SU-DHL-6 (cell line): Measurements from ENCODE around the gene SGCE.

ENCODE experiments used
- H2AFZ ChIP-seq: fragments of 200-600 bp; sonication (generic); 2 replicates; pipeline ENCODE4 v1.6.1; 2014; ENCODE audit warnings: low read depth, mild to moderate bottlenecking, moderate library complexity, mixed read lengths, antibody characterized with exemption, low read length; ENCODE audit not compliant: severe bottlenecking
- H3F3A ChIP-seq: fragments of 200-600 bp; shearing (Covaris generic); 2 replicates; pipeline ENCODE4 v1.6.0; 2016; ENCODE audit warnings: antibody characterized with exemption, mild to moderate bottlenecking; ENCODE audit not compliant: insufficient read depth
- H3K27ac ChIP-seq: fragments of 200-600 bp; sonication (generic); 2 replicates; pipeline ENCODE4 v1.5.1; 2016; ENCODE audit warnings: low read depth, mild to moderate bottlenecking, low read length, moderate library complexity, mixed read lengths
- H3K27me3 ChIP-seq: fragments of 200-600 bp; sonication (generic), shearing (Covaris generic); 2 replicates; pipeline ENCODE4 v1.6.0; 2014; ENCODE audit warnings: mild to moderate bottlenecking, low read length
- H3K36me3 ChIP-seq: fragments of 200-600 bp; sonication (generic); 2 replicates; pipeline ENCODE4 v1.6.1; 2014; ENCODE audit warnings: mild to moderate bottlenecking, low read length, mixed read lengths
- H3K4me2 ChIP-seq: fragments of 300-600, 200-600 bp; shearing (Covaris generic), sonication (generic); 2 replicates; pipeline ENCODE4 v1.6.0; 2014; ENCODE audit warnings: low read length, low read depth, mild to moderate bottlenecking; ENCODE audit not compliant: poor library complexity, severe bottlenecking
- H3K4me3 ChIP-seq: fragments of 200-600 bp; sonication (generic); 2 replicates; pipeline ENCODE4 v1.5.1; 2014; ENCODE audit warnings: antibody characterized with exemption, low read length, mild to moderate bottlenecking, mixed read lengths; ENCODE audit not compliant: insufficient read depth, poor library complexity, severe bottlenecking
- H3K79me2 ChIP-seq: fragments of 200-600 bp; sonication (generic); 2 replicates; pipeline ENCODE4 v1.6.1; 2014; ENCODE audit warnings: mild to moderate bottlenecking, low read length, moderate library complexity; ENCODE audit not compliant: insufficient read depth
- H3K9ac ChIP-seq: fragments of 200-600 bp; sonication (generic); 2 replicates; pipeline ENCODE4 v1.7.0; 2014; ENCODE audit warnings: mild to moderate bottlenecking, low read length
- H3K9me2 ChIP-seq: fragments of 200-600 bp; sonication (generic); replicated peaks from 2 replicates; pipeline ENCODE4 v1.6.1; 2014; ENCODE audit warnings: low read length; ENCODE audit not compliant: insufficient read depth
- H3K9me3 ChIP-seq: fragments of 200-600 bp; sonication (generic); 2 replicates; pipeline ENCODE4 v1.6.1; 2014; ENCODE audit warnings: low read length, mixed read lengths; ENCODE audit not compliant: insufficient read depth
- H4K20me1 ChIP-seq: fragments of 200-600 bp; sonication (generic); 2 replicates; pipeline ENCODE4 v1.6.1; 2014; ENCODE audit warnings: low read depth, mild to moderate bottlenecking, antibody characterized with exemption, low read length, moderate library complexity, mixed read lengths
- CTCF ChIP-seq: fragments of 200-600 bp; sonication (generic); IDR thresholded peaks from one replicate; pipeline ENCODE4 v1.5.1; 2017; ENCODE audit warnings: antibody characterized with exemption, mild to moderate bottlenecking, low read length, moderate library complexity; ENCODE audit not compliant: insufficient read depth, poor library complexity, severe bottlenecking
- EZH2phosphoT487 ChIP-seq: fragments of 200-600 bp; sonication (generic), shearing (Covaris generic); conservative IDR thresholded peaks from 2 replicates; pipeline ENCODE4 v1.6.1; 2018; ENCODE audit warnings: mild to moderate bottlenecking, antibody characterized with exemption, low read length, moderate library complexity, mixed read lengths

The SGCE gene

DNA sequence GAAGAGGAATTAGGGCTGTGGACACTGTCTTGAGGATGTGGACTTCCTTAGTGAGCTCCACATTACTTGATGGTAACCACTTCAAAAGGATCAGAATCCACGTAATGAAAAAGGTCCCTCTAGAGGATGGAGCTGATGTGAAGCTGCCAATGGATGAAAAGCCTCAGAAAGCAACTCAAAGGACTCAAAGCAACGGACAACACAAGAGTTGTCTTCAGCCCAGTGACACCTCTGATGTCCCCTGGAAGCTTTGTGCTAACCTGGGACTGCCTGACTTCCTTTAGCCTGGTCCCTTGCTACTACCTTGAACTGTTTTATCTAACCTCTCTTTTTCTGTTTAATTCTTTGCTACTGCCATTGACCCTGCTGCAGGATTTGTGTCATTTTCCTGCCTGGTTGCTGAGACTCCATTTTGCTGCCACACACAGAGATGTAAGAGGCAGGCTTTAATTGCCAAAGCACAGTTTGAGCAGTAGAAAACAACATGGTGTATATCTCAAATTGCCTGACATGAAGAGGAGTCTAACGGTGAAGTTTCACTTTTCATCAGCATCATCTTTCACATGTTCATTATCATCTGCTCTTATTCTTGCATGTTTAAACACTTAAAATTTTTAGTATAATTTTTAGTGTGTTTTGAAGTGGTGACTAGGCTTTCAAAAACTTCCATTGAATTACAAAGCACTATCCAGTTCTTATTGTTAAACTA is 11.1 kb upstream of the SGCE start:
- Histone ChIP-seq H3K9me3 (no peaks in the 10 kb centered on the region), H3K27me3 (no peaks in the 10 kb centered on the region), H3K4me2 (no peak overlapping the region), H3K9ac (no peak overlapping the region), H4K20me1 (peaks cover 20% of the 10 kb centered on the region), H3K4me3 (no peak overlapping the region), H3K79me2 (peaks cover 47% of the 10 kb centered on the region), H3K9me2 (no peaks in the 10 kb centered on the region), H3F3A (no peaks in the 10 kb centered on the region), H2AFZ (no peak overlapping the region), H3K27ac (no peak overlapping the region), H3K36me3 (no peaks in the 10 kb centered on the region; the same call in 1 of the 2 replicates)
- no peak for TF ChIP-seq CTCF

DNA sequence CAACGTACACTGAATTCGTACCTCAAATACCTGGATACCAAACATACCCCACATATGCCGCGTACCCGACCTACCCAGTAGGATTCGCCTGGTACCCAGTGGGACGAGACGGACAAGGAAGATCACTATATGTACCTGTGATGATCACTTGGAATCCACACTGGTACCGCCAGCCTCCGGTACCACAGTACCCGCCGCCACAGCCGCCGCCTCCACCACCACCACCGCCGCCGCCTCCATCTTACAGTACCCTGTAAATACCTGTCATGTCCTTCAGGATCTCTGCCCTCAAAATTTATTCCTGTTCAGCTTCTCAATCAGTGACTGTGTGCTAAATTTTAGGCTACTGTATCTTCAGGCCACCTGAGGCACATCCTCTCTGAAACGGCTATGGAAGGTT is 9.5 kb upstream of the SGCE start:
- Histone ChIP-seq H3K27ac (no peak overlapping the region), H3K27me3 (no peaks in the 10 kb centered on the region), H3K9me2 (no peaks in the 10 kb centered on the region), H3K79me2 (peaks cover 62% of the 10 kb centered on the region), H3K9me3 (no peaks in the 10 kb centered on the region), H4K20me1 (peaks cover 30% of the 10 kb centered on the region), H2AFZ (no peak overlapping the region), H3K4me3 (no peak overlapping the region), H3K9ac (no peak overlapping the region), H3K36me3 (no peaks in the 10 kb centered on the region; the same call in 1 of the 2 replicates), H3K4me2 (no peak overlapping the region), H3F3A (no peaks in the 10 kb centered on the region)
- TF ChIP-seq EZH2phosphoT487 = no peak
- TF ChIP-seq CTCF = no peak

DNA sequence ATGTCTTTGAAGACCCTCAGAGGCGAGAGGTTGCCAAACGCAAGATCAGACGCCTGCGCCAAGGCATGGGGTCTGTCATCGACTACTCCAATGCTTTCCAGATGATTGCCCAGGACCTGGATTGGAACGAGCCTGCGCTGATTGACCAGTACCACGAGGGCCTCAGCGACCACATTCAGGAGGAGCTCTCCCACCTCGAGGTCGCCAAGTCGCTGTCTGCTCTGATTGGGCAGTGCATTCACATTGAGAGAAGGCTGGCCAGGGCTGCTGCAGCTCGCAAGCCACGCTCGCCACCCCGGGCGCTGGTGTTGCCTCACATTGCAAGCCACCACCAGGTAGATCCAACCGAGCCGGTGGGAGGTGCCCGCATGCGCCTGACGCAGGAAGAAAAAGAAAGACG is 8.1 kb upstream of the SGCE start:
- Histone ChIP-seq H4K20me1 (peaks cover 40% of the 10 kb centered on the region), H3K9me3 (no peaks in the 10 kb centered on the region), H3F3A (peaks cover under 1% of the 10 kb centered on the region; the same call in 1 of the 2 replicates), H3K9me2 (no peaks in the 10 kb centered on the region), H2AFZ (no peak overlapping the region), H3K4me3 (no peak overlapping the region), H3K36me3 (no peaks in the 10 kb centered on the region; the same call in 1 of the 2 replicates), H3K79me2 (peaks cover 76% of the 10 kb centered on the region), H3K9ac (no peak overlapping the region), H3K27ac (no peak overlapping the region), H3K27me3 (no peaks in the 10 kb centered on the region), H3K4me2 (no peak overlapping the region)
- TF ChIP-seq EZH2phosphoT487 (no peak), CTCF (no peak)
